ENCODE data around the gene FYCO1.

- TF ChIP-seq CTCF (conservative IDR thresholded peaks at IDR 0.05 in 1 of 2, IDR thresholded peaks at IDR 0.05 in 1 of 2; ENCODE audit: low read depth in 1 of 2, low read length in 2 of 2) (no peak), EZH2 (IDR thresholded peaks at IDR 0.05; ENCODE audit: low read length, missing control alignments) (no peak)
These were observed 117.5 kb downstream of the FYCO1 start for GRCh38 chr3:45878124-45878523.

Measured in fibroblast of lung (primary cell).